T follicular helper cell (primary cell): ENCODE data around the gene TBC1D10A.
A peak's percentile ranks its signal among the peaks of the same experiment; 100 is the strongest.

Experiments
- DNase-seq: peaks from one replicate; pipeline ENCODE4 v3.0.0-alpha.2; 2020; ENCODE audit warnings: low read depth

TBC1D10A gene

GRCh38 chr22:30299322-30299721, 27.4 kb downstream of the TBC1D10A start:
- no peak for DNase-seq

GRCh38 chr22:30297991-30298701, 28.6 kb downstream of the TBC1D10A start:
- no peak for DNase-seq

GRCh38 chr22:30297276-30297990, 29.3 kb downstream of the TBC1D10A start:
- no peak for DNase-seq

- DNase-seq, result no peak
These were observed 29.9 kb downstream of the TBC1D10A start for GRCh38 chr22:30296833-30297232.

- DNase-seq, result no peak
These were observed 30.4 kb downstream of the TBC1D10A start for GRCh38 chr22:30296324-30296723.

GRCh38 chr22:30295576-30295975, 31.2 kb downstream of the TBC1D10A start:
- DNase-seq, result no peak

GRCh38 chr22:30294830-30295229, 31.9 kb downstream of the TBC1D10A start:
- no peak for DNase-seq

GRCh38 chr22:30294066-30294465, 32.7 kb downstream of the TBC1D10A start:
- no peak for DNase-seq

GRCh38 chr22:30293026-30293425, 33.7 kb downstream of the TBC1D10A start:
- DNase-seq, result no peak

- no peak for DNase-seq
These were observed 34.4 kb downstream of the TBC1D10A start for GRCh38 chr22:30292069-30292970.

GRCh38 chr22:30291058-30291892, 35.5 kb downstream of the TBC1D10A start:
- no peak for DNase-seq

GRCh38 chr22:30290342-30291057, 36.2 kb downstream of the TBC1D10A start:
- no peak for DNase-seq

- DNase-seq, result no peak
These were observed 36.8 kb downstream of the TBC1D10A start for GRCh38 chr22:30289980-30290313.

- peak; percentile 83 for DNase-seq
These were observed 37.4 kb downstream of the TBC1D10A start, which contains the start of gene CASTOR1 for GRCh38 chr22:30289141-30289979. CASTOR1 (minus strand) TSS chr22:30289505; CDS start chr22:30289497, 8 bp downstream.

GRCh38 chr22:30288419-30289140, 38.2 kb downstream of the TBC1D10A start:
- DNase-seq, result no peak

- DNase-seq, result peak; percentile 83
These were observed 38.9 kb downstream of the TBC1D10A start for GRCh38 chr22:30287648-30288418.

- peak; percentile 78 for DNase-seq
These were observed 39.7 kb downstream of the TBC1D10A start for GRCh38 chr22:30286813-30287647.

GRCh38 chr22:30286331-30286730, 40.4 kb downstream of the TBC1D10A start:
- DNase-seq, result no peak
